Bone marrow (tissue), 2 donors: ENCODE data around the gene LDLRAD2.
A peak's percentile ranks its signal among the peaks of the same experiment; 100 is the strongest.
"Not testable (repeated sequence)": the region's sequence is repeated elsewhere in the genome, so short reads cannot be mapped to it uniquely, and the experiment has no call there.

Source experiments
- DNase-seq, 2 donors: peaks; one replicate each; lab custom pipeline; 2025; lab: John Stamatoyannopoulos, UW

LDLRAD2 gene

GRCh38 chr1:21811875-21812305 lies at the start of gene LDLRAD2:
Gene LDLRAD2, plus strand, starts transcription at chr1:21812265. Its CDS starts 187 bp downstream, at chr1:21812452.
- no peak for DNase-seq

GRCh38 chr1:21763236-21763635 lies 48.8 kb upstream of the LDLRAD2 start:
- DNase-seq: no peak

GRCh38 chr1:21763694-21764419 lies 48.2 kb upstream of the LDLRAD2 start:
- no peak for DNase-seq

GRCh38 chr1:21764615-21765423 lies 47.2 kb upstream of the LDLRAD2 start:
- peak; percentile 17 to 22 for DNase-seq

- DNase-seq: no peak
Observed at GRCh38 chr1:21766210-21766609, 45.9 kb upstream of the LDLRAD2 start.

GRCh38 chr1:21767106-21767505 lies 45.0 kb upstream of the LDLRAD2 start:
- DNase-seq: not testable (repeated sequence)

- no peak for DNase-seq
Observed at GRCh38 chr1:21770201-21770600, 41.9 kb upstream of the LDLRAD2 start.

- not testable (repeated sequence) for DNase-seq
Observed at GRCh38 chr1:21770602-21771001, 41.5 kb upstream of the LDLRAD2 start.

GRCh38 chr1:21771672-21772071 lies 40.4 kb upstream of the LDLRAD2 start:
- not testable (repeated sequence) for DNase-seq

- no peak for DNase-seq
Observed at GRCh38 chr1:21773585-21773984, 38.5 kb upstream of the LDLRAD2 start.

GRCh38 chr1:21774835-21775549 lies 37.1 kb upstream of the LDLRAD2 start:
- no peak for DNase-seq

- DNase-seq: no peak
Observed at GRCh38 chr1:21775550-21775914, 36.5 kb upstream of the LDLRAD2 start.

GRCh38 chr1:21775985-21776562 lies 36.0 kb upstream of the LDLRAD2 start:
- DNase-seq: no peak

GRCh38 chr1:21776925-21777324 lies 35.1 kb upstream of the LDLRAD2 start:
- DNase-seq: not testable (repeated sequence)

- DNase-seq: no peak
Observed at GRCh38 chr1:21778405-21778727, 33.7 kb upstream of the LDLRAD2 start.

GRCh38 chr1:21779613-21780521 lies 32.2 kb upstream of the LDLRAD2 start:
- no peak for DNase-seq

GRCh38 chr1:21781815-21782348 lies 30.2 kb upstream of the LDLRAD2 start:
- peak in 1 of 2 donors; percentile 31 for DNase-seq

GRCh38 chr1:21782349-21782867 lies 29.7 kb upstream of the LDLRAD2 start:
- peak; percentile 36 to 74 for DNase-seq

GRCh38 chr1:21782868-21783678 lies 29.0 kb upstream of the LDLRAD2 start, which contains the start of gene USP48:
Gene USP48, minus strand, starts transcription at chr1:21783149. Its CDS starts 192 bp downstream, at chr1:21782957.
- peak; percentile 90 to 92 for DNase-seq
